ENCODE data around the gene GP1BA.

Gene GP1BA

DNA sequence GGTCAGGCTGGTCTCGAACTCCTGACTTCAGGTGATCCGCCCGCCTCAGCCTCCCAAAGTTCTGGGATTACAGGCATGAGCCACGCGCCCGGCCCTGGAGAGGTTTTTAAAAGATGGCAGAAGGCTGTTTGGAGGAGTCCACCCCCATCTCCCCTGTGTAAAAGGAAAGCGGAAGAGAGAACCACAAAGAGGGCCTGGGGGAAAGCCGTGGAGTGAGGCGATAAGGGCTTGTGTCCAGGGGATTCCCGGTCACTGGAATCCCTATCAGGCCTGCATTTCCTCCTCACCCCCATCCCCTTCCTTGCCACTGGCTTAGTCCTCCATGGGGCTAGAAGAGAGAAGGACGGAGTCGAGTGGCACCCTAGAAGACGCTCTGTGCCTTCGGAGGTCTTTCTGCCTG, at the start of gene GP1BA:
TSS of gene GP1BA (plus strand) at position 315 of the 400 bp plus-strand sequence. CDS start 328 bp downstream, outside the sequence.
- DNase-seq: no peak

- DNase-seq: no peak
Observed at GRCh38 chr17:4884489-4884888, 47.6 kb upstream of the GP1BA start.

DNA sequence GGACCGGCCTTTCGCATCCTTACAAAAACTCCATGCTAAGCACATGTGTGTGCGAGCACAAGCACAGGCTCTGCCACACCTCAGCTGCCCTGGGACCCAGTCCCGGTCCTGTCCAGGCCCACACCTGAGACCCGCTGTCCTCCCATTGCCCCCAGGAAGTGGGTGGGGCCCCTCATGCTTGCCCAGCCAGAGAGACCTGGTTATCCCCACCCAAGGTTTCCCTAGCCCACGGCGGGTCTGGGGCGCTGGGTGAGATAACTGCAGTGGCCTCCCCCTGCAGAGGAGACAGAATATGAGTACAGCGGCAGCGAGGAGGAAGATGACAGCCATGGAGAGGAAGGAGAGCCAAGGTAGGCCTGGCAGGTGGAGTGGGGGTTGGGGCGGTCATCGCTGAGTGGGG, 45.2 kb upstream of the GP1BA start:
- no peak for DNase-seq

GRCh38 chr17:4887581-4887980, 44.5 kb upstream of the GP1BA start:
- no peak for DNase-seq

DNA sequence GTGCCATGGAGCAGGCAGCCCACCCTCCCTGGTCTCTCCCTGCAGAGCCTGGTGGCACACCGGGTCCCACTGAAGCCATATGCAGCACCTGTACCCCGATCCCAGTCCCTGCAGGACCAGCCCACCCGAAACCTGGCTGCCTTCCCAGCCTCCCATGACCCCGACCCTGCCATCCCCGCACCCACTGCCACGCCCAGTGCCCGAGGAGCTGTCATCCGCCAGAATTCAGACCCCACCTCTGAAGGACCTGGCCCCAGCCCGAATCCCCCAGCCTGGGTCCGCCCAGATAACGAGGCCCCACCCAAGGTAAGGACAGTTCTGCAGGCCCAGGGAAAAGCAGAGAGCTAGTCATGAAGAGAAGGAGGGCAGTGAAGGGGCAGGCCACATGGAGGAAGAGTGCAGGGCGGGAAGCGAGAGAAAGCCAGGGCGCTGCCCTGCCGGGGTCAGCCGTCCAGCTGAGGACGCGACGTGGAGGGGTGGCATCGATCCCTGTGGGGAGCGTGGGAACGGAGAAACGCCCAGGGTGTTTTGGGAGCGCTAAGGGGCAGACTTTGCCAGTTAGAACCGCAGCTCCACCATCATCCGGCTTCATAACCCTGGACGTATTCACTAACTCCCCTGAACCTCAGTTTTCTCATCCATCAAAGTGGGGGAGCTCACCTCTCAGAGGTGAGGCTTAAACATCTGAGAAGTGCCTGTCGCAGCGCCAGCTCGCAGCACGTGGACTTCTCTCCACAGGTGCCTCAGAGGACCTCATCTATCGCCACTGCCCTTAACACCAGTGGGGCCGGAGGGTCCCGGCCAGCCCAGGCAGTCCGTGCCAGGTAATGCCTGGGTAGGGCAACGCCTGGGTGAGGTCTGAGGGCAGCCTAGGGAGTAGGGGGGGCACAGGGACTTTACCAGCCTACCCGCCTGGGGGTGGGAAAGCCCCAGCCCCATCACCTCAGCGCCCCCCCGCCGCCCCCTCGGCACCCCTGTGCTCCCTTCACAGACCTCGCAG, 40.4 kb upstream of the GP1BA start:
- DNase-seq: no peak

GRCh38 chr17:4892499-4893221, 39.4 kb upstream of the GP1BA start:
- DNase-seq: no peak

- DNase-seq: no peak
Observed at GRCh38 chr17:4893272-4893671, 38.8 kb upstream of the GP1BA start.

DNA sequence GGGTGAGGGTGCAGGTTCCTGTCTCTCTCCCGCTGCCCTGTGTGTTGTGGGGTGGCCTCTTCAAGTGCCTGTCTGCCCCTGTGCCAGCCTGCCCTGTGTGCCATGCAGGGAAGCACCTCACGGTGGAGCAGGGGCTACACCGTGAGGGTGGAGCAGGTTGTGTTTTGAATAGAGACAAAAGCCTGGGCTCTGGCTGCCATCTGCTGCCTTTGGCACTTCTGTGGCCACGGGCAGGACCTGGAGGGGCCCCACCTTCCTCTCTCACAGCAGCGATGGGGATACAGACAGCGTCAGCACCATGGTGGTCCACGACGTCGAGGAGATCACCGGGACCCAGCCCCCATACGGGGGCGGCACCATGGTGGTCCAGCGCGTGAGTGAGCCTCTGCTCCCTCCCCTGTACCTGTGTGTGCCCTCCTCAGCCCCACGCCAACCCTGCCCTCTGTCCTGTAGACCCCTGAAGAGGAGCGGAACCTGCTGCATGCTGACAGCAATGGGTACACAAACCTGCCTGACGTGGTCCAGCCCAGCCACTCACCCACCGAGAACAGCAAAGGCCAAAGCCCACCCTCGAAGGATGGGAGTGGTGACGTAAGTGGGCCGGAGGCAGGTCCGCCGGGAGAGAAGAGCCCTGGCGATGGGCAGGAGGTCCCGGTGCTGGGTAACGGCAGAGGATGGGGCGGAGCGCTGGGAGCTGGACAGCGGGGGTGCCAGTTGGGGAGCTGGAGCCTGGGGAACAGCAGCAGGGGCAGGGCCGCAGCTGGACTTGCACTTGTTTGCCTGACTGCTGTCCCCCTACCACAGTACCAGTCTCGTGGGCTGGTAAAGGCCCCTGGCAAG, 38.1 kb upstream of the GP1BA start:
- no peak for DNase-seq

- DNase-seq: no peak
Observed at GRCh38 chr17:4895121-4895520, 37.0 kb upstream of the GP1BA start.

DNA sequence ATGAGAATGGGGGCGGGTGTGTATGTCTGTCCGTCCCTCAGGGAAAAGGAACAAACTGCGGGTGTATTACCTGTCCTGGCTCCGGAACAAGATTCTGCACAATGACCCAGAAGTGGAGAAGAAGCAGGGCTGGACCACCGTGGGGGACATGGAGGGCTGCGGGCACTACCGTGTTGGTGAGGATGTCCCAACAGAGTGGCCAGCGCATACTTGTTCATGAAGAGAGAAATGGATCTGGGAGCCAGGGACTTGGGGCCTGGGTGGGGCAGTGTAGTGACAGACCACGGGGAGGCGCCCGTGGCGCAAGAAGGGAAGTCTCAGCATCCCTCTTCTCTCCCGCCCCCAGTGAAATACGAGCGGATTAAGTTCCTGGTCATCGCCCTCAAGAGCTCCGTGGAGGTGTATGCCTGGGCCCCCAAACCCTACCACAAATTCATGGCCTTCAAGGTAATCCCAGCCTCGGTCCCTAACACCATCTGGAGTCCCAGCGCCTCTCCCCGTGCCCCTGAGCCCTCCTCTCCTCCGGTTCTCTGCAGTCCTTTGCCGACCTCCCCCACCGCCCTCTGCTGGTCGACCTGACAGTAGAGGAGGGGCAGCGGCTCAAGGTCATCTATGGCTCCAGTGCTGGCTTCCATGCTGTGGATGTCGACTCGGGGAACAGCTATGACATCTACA, 36.3 kb upstream of the GP1BA start:
- no peak for DNase-seq

GRCh38 chr17:4896332-4897197, 35.5 kb upstream of the GP1BA start:
- no peak for DNase-seq

- DNase-seq: no peak
Observed at GRCh38 chr17:4897198-4897687, 34.8 kb upstream of the GP1BA start.

GRCh38 chr17:4897785-4898184, 34.3 kb upstream of the GP1BA start:
- DNase-seq: no peak

- DNase-seq: no peak
Observed at GRCh38 chr17:4898351-4898750, 33.7 kb upstream of the GP1BA start.

GRCh38 chr17:4898927-4899326, 33.1 kb upstream of the GP1BA start:
- DNase-seq: no peak

GRCh38 chr17:4899341-4900230, 32.5 kb upstream of the GP1BA start, which contains the start of gene C17orf107:
C17orf107 (plus strand) TSS chr17:4899536; CDS start chr17:4899763, 227 bp downstream.
- peak; percentile 82 for DNase-seq

DNA sequence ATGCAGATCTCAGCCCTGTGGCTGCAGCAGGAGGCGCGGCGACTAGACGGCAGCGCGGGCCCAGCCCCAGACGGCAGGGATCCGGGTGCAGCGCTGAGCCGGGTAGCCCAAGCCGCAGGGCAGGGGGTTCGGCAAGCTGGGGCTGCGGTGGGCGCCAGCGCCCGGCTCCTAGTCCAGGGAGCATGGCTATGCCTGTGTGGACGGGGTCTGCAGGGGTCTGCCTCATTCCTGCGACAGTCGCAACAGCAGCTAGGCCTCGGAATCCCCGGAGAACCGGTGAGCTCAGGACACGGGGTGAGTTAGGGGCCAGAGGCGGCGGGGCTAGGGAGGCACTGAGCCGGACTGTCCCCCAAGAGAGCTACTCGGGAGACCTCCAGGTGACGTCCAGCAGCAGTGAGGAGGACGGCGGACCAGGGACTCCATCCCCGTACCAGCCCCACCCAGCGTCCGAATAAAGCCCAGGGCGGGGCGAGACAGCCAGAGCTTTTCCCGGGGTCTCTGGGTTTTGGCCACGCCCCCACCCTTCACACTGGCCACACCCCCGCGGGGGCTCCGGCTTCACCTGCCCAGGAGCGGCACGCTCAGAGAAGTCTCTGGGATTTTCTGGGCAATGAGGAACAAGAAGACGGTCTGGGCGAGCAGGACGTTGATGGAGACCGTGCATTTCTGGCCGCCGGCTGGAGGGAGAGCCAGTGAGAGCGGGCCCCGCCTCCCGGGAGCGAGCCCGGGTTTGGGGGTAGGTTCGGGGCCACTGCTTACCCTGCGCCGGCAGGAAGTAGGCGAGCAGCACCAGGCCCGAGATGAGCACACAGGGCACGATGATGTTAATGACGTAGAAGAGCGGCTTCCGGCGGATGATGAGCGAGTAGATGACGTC, 31.6 kb upstream of the GP1BA start:
- DNase-seq: peak; percentile 54

DNA sequence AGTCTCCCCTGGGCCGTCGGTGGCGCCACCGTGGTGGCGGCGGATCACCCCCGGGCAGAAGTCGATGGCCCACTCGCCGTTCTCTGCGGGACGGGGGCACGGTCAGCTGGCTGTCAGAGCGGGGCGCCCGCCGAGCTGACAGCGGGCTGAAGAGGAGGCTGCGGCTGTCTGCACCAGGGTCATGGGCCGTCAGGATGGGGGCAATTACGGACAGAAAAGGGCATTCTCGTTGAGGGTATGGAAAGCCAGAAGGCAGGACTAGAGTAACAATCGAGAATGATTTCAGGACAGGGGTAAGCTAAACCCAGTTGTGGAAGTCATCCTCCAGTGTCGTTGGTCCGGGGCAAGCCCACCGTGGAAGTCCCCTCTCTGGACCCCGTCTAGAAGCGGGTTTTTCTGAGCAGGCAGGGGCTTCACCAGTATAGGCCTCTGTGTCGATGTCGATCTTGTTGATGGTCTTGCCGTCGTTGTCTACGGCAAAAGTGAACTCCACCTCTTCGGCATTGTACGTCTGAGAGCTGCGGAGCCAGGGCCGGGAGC, 30.9 kb upstream of the GP1BA start:
- no peak for DNase-seq

Measured in CD4-positive, alpha-beta T cell treated with Interleukin-4 for 4 hours (primary cell).